HG02759 (cell line): ENCODE data around the gene UBE4A.
"Not testable (repeated sequence)": the region's sequence is repeated elsewhere in the genome, so short reads cannot be mapped to it uniquely, and the experiment has no call there.

Experiments
- ATAC-seq: cut with Tn5 transposase; IDR thresholded peaks from one replicate; pipeline ENCODE4 v1.9.1; 2021; ENCODE audit warnings: mild to moderate bottlenecking, moderate library complexity; ENCODE audit not compliant: unreplicated experiment

Gene UBE4A

DNA sequence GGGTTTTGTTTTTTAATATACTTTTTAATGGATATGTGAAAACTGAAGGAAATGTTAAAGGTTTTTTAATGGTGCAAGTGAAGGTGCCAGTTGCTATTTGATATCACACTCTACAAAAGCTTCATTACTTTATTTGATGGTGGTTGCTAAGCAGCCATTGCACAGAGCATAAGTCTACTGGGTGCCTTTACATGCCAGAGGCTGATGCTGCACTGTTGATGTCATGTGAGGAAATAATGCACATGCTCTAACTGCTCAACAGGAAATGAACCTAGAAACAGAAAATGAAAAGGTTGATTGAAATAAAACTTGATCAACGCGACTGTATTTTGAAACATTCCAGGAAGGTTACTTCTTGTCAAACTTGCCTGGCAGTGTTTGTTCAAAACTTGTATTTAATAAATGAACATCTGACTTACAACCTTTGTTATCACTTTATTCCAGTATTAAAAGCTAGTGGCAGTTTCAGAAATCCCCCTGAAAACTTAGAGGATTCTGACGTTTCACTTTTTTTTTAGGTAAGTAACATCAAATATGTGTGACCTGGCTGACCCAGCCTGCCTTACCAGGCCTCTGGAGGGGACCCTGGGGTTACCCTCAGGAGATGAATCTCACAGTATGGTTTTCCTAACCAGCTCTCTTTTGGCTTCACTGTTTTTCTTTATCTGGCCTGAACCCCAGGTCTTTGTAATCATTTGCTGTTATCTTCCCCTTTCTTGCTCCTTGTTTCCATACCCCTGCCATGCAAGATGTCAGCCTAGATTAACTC is 39.6 kb downstream of the UBE4A start:
- ATAC-seq = no peak

DNA sequence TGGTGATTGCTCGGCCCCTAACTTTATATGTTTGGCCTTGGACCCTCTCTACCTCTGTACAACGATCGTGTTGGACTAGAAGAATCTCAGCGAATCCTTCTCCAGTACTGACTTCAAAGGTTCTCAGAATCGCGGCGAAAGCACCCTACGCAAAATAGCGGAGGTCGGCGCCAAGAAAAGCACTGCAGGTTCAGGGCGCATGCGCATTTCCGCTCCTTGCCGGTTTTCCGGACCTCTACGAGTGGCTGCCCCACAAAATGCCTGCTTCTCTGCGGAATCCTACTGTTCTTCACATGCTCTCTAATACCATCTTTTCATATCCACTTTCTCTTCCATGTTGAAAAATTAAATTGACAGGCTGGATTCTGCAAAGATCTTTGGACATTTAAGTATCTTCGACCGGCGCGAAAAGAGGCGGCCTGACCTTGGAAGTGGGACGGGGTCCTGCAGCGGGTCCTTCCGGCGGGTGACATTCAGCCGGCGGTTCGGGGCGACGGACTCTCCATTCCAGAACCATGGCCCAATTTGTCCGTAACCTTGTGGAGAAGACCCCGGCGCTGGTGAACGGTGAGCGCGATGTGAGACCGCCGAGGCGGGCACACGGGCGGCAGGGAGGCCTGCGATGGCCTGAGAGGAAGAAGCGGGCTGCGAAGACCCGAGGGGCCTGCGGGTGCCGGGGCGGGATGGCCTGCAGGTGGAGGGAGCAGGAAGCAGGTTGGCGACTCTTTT is 41.9 kb downstream of the UBE4A start, which contains the start of gene ATP5MG:
ATP5MG (plus strand) TSS at position 456 of the 729 bp plus-strand sequence; CDS start at position 516, 60 bp downstream.
- ATAC-seq = peak; percentile 80

DNA sequence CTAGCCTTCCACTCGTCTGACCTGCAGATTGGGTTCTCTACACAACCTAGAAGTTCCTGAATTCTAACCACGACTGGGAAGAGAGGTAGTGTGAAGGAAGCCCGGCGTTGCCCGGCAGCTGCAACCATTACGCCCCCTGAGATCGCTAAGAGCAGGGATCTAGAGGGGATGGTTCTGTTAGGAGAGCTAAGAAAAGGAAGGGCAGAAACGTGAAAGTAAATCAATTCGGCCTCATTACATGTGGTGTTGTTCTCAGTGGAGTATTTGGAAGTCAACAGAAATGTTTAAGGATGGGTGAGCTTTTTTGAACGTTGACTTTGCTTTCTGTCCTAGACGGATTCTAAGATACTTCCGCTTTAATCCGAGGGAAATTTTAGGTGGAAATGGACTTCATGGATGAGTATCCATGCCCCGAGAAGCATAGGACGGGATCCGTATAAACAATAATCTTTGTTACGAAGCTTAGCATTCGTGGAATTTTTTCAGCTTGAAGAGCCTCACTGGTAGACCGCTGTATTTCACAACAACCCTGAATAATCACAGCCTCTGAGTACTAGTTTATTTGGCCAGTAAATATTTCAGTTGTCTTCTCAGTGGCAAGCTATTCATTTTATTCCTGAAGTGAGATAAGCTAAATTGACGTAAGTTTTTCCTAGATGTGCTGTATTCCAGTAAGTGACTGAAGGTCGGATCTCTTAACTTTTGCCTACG is 42.6 kb downstream of the UBE4A start:
- ATAC-seq = no peak

DNA sequence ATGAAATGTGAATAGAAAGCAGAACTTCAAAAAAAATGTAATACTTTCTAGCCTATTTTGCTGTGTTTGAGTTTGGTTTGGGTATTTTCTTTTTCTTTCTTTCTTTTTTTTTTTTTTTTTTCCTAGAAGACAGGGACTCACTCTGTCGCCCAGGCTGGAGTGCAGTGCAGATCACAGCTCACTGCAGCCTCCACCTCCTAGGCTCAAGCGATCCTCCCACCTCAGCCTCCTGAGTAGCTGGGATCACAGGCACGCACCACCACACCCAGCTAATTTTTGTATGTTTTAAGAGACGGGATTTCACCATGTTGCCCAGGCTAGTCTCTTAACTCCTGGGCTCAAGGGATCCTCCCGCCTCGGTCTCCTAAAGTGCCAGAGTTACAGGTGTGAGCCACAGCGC is 43.2 kb downstream of the UBE4A start:
- ATAC-seq = not testable (repeated sequence)

DNA sequence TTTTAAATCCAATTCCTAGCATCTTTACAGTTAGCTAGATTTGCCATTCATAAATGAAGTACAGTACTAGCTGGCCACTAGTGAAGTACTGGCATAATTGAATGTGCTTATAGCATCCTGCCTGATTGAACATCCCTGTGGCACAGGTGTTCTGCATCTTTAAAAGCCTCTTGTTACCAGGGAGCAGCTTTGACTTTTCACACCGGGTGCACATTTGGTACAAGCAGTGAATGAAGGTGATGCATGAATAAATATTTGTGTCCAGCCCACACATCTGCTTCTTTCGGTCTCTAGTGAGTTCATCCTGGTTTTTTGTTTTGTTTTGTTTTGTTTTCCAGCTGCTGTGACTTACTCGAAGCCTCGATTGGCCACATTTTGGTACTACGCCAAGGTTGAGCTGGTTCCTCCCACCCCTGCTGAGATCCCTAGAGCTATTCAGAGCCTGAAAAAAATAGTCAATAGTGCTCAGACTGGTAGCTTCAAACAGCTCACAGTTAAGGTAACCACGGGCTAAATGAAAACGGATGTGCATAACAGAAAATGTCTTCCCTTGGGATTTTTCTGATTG is 47.3 kb downstream of the UBE4A start:
- no peak for ATAC-seq

DNA sequence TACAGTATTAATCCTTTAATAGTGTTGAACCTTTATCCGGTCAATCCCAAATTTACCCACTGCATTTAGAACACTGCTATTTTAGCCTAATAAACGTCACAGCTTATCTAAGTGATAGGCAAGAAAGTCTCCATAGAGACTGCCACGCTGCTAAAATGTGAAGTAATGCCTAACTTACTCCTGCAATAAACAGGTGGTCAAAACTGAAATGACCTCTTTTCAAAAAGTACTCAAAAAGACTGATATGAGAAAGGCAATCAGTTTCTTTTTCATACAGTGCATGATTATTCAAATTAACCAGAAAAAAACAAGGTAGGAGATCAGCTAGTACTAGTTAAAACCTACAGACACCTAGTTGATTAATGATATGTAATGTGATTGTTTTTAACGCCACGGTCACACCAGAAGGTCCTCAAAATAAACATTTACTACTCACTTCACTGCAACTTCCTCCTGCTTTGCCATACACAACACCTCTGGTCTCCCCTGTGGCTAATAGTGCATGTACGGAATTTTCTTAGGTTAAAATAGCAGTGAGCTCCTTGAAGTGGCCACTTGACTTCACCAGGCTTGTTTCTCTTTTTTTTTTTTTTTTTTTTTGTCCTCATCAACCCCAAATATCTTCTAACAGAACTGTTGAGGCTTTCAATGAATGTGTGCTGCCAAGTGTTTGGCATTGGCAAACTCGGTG is 50.8 kb downstream of the UBE4A start:
- peak; percentile 54 for ATAC-seq

DNA sequence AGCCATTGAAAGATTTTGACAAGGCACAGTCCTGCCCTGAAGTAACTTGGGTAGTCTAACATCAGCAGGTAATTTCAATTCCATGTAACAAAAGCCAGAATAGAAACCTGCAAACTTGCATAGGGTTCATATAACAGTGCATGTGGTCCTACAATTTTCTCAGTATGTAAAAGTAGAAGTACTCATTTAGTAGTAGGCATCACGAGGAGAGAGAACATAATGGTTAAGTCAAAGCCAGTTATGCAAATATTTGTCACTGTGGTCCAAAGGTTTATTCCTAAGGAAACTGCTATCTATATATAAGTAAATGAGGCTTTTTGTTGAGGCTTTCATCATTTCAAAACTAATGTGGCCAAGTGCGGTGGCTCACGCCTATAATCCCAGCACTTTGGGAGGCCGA is 52.1 kb downstream of the UBE4A start:
- ATAC-seq = no peak

DNA sequence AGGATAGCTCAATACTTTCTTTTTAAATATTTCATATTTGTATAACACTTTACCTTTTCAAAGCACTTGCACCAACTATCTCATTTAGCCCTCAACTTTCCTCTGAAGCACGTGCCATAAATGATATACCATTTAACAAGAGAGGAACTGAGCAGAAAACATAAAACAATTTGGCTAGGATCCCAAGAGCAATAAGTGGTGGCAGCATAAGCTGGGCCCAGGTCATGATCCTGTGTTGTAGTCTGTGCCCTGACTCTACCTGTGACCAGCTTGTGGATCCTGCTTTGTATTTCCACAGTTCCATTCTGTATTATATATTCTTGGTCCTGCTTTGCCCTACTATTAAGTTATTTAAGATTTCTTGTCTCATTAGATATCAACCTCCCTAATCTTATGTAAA is 53.5 kb downstream of the UBE4A start:
- no peak for ATAC-seq

DNA sequence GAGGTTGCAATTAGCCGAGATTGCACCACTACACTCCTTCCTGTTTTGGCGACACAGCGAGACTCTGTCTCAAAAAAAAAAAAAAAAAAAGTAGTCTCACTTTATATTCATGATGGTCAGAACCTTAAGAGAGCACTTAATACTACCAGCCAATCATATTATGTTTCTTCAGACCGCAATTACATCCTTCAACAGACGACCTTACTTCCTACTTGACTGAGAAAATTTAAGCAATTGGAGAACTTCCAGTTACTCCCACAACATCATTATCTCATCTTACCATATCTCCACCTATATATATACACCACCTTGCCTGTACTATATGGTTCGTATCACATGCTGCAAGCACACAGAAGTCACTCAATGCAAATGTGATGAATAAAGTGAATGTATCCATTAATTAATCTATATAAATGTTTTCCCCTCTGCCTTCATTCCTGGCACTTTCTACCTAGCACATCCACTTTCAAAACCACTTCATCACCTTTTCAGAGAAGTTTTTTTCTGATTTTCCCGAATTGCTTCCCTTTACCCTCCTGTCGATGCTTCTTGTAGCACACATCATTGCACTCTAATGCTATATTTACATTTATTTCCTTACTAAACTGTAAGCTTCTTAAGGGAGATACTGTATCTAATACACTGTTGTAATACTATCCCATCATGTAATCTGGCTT is 55.8 kb downstream of the UBE4A start:
- no peak for ATAC-seq

DNA sequence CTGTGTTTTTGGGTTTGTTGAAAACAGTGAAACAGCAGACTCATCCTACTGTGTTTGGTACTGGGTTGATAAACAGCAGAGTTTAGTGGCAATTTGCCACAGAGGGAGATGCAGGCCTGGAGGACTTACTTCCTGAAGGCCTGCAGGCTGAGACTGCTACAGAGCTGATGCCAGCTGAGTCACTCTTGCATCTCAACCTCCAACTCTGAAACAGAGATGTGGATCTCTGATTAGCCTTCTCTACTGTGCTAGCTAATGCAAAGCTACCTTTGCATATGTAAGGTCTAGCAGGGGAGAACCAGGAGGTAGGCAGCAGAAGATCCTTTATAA is 56.3 kb downstream of the UBE4A start:
- ATAC-seq = no peak

DNA sequence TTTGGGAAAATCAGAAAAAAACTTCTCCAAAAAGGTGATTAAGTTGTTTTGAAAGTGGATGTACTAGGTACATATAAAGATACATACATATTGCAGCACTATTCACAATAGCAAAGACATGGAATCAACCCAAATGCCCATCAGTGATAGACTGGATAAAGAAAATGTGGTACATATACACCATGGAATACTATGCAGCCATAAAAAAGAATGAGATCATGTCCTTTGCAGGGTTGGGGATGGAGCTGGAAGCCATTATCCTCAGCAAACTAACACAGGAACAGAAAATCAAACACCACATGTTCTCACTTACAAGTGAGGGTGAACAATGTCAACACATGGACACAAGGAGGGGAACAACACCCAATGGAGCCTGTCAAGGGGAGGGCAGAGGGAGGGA is 57.5 kb downstream of the UBE4A start:
- not testable (repeated sequence) for ATAC-seq

DNA sequence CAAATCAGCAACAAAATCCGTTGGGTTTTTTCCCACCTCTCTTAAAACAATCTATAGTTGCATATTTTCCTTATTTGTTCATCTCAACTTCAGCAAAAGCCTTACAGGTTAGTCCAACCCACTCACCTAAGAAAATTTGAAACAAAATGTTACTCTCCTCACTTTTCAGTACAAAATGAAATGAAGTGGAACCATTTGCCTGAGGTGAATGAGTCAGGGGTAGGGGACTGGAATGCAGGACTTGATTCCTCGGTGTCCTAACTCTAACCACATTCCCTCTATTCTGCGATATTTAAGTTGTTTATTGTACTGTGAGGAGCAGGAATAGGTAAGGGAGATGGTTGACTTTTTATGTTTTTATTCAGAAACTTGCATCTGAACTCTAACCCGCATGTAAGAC is 58.4 kb downstream of the UBE4A start:
- no peak for ATAC-seq

DNA sequence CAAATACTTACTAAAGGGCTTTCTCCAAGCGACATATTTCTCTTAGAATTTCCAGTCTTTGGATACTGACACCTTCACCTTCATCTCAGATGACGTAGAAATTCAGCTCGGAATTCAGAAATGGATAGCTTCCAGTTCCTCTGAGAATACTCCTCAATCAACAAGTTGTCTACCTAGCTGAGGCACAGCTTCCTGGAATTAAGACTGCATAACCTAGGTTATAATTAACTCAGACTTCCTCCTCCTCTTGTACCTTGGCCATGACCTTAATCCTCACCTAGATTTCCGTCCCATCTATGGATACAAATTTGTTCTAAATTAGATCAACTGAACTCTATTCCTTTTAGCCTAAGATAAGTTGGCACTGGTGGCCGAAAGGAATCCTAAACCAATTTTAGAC is 59.4 kb downstream of the UBE4A start:
- ATAC-seq = no peak

DNA sequence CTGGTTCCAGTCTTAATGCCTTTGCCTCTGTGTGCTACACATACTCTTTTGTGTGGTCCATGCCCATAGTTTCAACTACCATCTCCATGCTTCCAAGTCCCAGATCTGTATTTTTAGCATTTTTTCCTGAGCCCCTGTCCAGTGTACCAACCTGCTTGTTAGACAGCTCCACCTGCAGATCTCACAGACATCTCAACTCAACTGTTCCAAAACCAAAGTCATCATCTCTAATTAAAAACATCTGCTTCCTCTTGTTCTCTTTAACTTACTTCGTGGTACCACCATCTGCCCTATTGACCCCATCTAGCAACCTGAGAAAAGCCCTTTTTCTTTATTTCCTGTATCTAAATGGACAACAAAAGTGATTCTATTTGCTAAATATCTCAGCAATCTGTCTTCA is 68.3 kb downstream of the UBE4A start:
- no peak for ATAC-seq

DNA sequence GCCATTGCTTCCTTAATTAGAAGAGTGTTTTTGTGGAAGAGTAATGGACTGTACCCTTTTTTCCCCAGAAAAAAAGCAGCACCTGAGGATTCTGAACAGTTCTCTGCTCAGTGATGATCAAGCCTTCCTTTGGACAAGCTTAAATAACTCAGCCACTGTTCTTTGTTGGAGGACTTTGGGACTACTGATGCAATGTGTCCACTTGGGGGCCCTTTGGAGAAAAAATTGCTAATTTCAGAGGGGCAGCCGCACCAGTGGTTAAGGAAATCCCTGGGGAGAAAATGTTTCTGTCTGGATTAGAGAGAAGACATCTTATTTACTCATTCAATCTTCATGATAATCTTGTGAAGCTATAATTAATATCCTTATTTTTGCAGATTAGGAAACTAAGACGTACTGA is 71.6 kb downstream of the UBE4A start:
- no peak for ATAC-seq

DNA sequence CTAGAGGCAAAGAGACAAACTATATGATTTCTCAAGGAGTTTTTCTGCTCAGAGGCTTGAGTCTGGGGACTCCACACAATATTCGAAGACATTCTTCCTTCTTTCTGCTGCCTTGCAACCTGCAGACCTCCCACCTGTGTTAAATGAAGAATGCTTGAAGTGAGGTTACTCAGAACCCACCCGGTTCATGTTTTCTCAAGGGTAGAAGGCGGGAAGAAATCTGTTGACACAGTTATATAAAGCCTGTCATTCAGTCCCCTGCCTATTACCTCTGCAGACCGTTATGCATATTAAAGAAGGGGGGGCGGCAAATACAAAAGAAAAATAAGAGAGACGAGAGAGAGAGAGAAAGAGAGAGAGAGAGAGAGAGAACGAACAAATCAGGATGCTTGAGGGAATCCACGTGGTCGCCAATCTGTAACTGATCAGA is 74.7 kb downstream of the UBE4A start:
- ATAC-seq = no peak

DNA sequence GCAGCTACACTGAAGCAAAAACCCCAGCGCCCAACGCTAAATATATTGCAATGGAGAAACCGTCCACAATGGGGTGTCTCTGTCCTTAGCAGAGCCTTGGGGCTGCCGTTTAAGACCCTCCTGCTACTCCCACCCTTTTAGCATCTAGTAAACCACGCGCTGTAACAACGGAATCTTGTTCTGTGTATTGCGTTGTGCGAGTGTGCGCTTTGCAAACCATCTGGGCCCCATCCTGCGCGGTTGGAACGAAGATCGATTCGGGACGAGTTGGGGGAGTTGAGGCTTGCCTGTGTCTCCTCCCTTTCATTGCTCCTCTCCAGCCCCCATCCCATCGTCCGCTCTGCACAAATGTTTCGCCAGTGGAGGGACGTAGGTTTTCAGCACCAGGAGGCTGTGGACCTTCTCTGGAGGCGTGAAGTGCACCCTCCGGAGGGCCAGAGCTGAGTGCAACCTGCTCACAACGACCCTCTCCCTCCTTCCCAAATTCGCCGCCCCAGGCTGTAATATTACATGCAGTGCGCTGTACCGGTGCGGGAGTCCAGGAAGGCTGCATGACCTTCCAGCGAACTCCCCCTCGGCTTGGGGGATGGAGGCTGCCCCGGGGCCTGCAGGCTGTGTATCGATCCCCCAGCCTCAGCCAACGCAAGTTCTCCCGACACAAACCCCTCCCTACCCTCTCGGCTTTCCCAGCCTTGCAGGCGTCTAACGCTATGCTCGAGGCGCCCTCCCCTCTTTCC is 75.3 kb downstream of the UBE4A start:
- ATAC-seq = no peak

DNA sequence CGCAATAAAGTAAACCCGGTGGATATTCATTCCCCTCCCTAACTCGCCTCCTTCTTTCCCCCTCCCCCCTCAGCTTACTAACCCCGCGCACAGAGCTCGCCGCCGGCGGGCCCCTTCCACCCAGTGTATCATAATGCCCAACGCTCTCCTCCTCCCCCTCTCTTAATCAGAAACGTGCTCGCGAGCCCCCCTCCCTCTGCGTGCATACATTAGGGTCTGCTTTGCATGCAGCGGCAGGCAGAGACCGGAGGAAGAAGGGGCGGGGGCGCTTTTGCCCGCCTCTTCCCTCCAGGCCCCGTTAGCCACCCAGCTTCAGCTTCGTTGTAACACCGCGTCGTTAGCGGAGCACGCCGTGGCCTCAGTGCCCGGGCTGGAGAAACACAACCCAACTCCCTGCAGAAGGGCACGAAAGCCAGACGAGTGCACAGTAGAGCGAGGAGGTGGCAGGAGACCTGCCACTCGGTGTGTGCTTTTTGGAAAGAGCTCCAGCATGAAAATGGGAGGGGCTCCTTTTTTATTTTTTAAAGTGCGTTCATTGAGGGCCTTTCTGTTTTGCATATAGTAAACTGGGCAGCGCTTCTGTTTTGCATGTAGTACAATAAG is 76.0 kb downstream of the UBE4A start:
- ATAC-seq = peak; percentile 37

DNA sequence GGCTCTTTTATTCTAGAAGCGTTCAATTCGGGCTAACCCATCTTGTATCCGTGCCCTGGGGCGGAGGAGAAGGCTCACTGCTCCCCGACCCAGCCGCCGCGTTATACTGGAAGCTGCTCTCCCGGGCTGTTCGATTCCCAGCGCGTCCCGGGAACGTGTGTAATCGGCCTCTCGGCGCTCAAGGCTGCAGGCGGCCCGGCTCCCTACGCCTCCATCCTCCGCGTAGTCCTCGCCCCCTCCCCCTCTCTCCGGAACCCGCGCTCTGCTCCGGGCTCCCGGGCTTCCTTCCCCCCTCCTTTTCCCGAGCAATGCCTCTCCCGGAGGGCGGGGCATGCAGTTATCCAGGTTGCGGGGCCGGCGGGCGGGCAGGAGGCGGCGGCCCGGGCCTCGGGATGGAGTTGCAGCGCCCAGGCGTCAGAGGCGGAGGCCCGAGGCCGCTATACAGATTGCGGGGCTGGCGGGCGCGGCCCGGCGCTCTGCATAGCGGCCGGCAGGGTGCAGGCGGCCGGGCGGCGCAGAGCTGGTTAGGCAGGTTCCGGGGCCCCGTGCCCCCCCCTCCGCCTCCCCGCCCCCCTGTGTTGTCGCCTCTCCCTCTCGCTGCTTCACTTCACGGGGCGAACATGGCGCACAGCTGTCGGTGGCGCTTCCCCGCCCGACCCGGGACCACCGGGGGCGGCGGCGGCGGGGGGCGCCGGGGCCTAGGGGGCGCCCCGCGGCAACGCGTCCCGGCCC is 76.7 kb downstream of the UBE4A start, which contains the start of gene KMT2A:
KMT2A (plus strand) TSS at position 600 of the 732 bp plus-strand sequence; CDS start at position 621, 21 bp downstream.
- ATAC-seq = peak; percentile 62
